ENCODE results near the gene FUBP3. TPM values are rescaled to one million over a fixed set of nuclear protein-coding genes. Genes with fewer than 3 reads are reported as not detected.

Gene FUBP3
- total RNA-seq, 4 donors from 2014 or later = 10.4 to 75.1 (median 13.0) TPM

GRCh38 chr9:130672933-130673615 lies 93.7 kb downstream of the FUBP3 start:
- no peak for DNase-seq

DNA sequence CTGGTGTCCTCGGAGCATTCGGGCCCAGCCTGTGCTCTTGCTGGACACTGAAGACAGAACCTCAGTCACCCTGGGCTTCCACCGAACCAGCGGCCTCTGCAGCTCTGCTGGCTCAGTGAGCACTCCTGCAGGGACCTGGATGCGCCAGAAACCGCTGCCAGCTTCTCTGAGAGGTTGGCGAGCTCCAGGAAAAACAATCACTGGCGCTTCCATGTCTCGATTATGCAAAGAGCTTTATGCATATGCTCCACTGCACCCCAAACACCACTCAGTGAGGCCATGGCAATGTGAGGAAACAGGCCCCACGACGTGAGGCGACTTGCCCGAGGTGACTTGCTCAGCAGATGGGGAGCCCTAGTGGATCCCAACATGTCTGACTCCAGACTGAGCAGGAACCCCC lies 96.0 kb downstream of the FUBP3 start:
- intact Hi-C loops (cut with DNase I; ENCODE audit: low total_unique reads) = no loop called here
- Histone ChIP-seq H3K4me3 (no peak overlapping the region), H3K27me3 (no peaks in the 10 kb centered on the region), H3K36me3 (no peaks in the 10 kb centered on the region), H3K27ac (no peak overlapping the region), H3K4me1 (no peaks in the 10 kb centered on the region), H3K9me3 (no peaks in the 10 kb centered on the region)
- DNase-seq (no peak), ATAC-seq (no peak)
- TF ChIP-seq, protein P1, sequence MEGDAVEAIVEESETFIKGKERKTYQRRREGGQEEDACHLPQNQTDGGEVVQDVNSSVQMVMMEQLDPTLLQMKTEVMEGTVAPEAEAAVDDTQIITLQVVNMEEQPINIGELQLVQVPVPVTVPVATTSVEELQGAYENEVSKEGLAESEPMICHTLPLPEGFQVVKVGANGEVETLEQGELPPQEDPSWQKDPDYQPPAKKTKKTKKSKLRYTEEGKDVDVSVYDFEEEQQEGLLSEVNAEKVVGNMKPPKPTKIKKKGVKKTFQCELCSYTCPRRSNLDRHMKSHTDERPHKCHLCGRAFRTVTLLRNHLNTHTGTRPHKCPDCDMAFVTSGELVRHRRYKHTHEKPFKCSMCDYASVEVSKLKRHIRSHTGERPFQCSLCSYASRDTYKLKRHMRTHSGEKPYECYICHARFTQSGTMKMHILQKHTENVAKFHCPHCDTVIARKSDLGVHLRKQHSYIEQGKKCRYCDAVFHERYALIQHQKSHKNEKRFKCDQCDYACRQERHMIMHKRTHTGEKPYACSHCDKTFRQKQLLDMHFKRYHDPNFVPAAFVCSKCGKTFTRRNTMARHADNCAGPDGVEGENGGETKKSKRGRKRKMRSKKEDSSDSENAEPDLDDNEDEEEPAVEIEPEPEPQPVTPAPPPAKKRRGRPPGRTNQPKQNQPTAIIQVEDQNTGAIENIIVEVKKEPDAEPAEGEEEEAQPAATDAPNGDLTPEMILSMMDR (IDR thresholded peaks at IDR 0.05 in 4 of 5, conservative IDR thresholded peaks at IDR 0.05 in 1 of 5) = no peak
- TF ChIP-seq POLR2A (IDR thresholded peaks at IDR 0.05) = no peak
- in situ Hi-C loops (cut with MboI; ENCODE audit: low sequenced_read_pairs in 4 of 4) = loop anchor here in 1 of 4 donors (5.0 kb wide), 1 partner anchor 218 kb away; no protein-coding TSS in a partner anchor

More at GRCh38 chr9:130672933-130673615, 93.7 kb downstream of the FUBP3 start:
- Histone ChIP-seq H3K4me1 (no peaks in the 10 kb centered on the region), H3K4me3 (no peak overlapping the region), H3K27ac (no peak overlapping the region), H3K27me3 (no peaks in the 10 kb centered on the region), H3K9me3 (no peaks in the 10 kb centered on the region), H3K36me3 (no peaks in the 10 kb centered on the region)
- no peak for ATAC-seq
- intact Hi-C loops (cut with DNase I; ENCODE audit: low total_unique reads) = no loop called here
- TF ChIP-seq, protein P1 (IDR thresholded peaks at IDR 0.05 in 4 of 5, conservative IDR thresholded peaks at IDR 0.05 in 1 of 5) = no peak
- no peak for TF ChIP-seq POLR2A (IDR thresholded peaks at IDR 0.05)
- in situ Hi-C loops (cut with MboI; ENCODE audit: low sequenced_read_pairs in 4 of 4) = no loop called here

DNA sequence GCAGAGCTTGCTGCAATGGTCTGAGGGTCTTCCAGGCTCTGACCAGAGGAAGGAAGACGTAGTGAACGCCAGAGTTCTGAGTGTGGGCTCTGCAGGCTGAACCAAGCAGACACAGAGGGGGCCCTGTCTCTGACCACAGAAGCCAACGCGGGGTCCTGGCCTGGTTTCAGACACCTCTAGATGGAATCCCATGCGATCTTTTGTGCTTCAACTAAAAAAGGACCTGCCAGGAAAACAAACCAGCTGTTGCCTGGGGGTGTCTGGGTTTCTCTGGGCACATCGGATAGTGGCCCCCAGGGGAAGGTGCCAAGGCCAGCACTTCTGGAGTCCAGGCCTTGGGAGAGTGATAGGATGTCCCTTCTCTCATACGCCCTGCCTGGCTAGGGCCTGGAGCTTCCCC lies 97.9 kb downstream of the FUBP3 start:
- Histone ChIP-seq H3K27ac (no peak overlapping the region), H3K4me1 (peaks cover 5 to 6% of the 10 kb centered on the region in 2 donors), H3K4me3 (no peak overlapping the region), H3K27me3 (no peaks in the 10 kb centered on the region), H3K9me3 (no peaks in the 10 kb centered on the region), H3K36me3 (no peaks in the 10 kb centered on the region)
- in situ Hi-C loops (cut with MboI; ENCODE audit: low sequenced_read_pairs in 4 of 4) = loop anchor here in 1 of 4 donors (5.0 kb wide), 1 partner anchor 220 kb away; no protein-coding TSS in a partner anchor
- TF ChIP-seq POLR2A (IDR thresholded peaks at IDR 0.05) = no peak
- TF ChIP-seq, protein P1 (IDR thresholded peaks at IDR 0.05 in 4 of 5, conservative IDR thresholded peaks at IDR 0.05 in 1 of 5) = no peak
- ATAC-seq = no peak
- intact Hi-C loops (cut with DNase I; ENCODE audit: low total_unique reads) = no loop called here
- DNase-seq = no peak

GRCh38 chr9:130680836-130681768 lies 101.7 kb downstream of the FUBP3 start:
- DNase-seq = peak; percentile 36 to 71
- in situ Hi-C loops (cut with MboI; ENCODE audit: low sequenced_read_pairs in 4 of 4) = no loop called here
- no peaks in the 10 kb centered on the region for H3K27me3 ChIP-seq
- peak overlapping the region in 2 of 4 donors; percentile 57 to 71 for H3K27ac ChIP-seq
- H3K4me1 ChIP-seq = peaks cover 6 to 8% of the 10 kb centered on the region in 2 donors
- no peaks in the 10 kb centered on the region for H3K36me3 ChIP-seq
- H3K4me3 ChIP-seq = peak overlapping the region; percentile 65 to 88 (median 67)
- no peaks in the 10 kb centered on the region for H3K9me3 ChIP-seq
- intact Hi-C loops (cut with DNase I; ENCODE audit: low total_unique reads) = loop anchor here (2.0 kb wide), 1 partner anchor 102 kb away; the partner anchor contains the start of gene FUBP3
- TF ChIP-seq, protein P1 (IDR thresholded peaks at IDR 0.05 in 4 of 5, conservative IDR thresholded peaks at IDR 0.05 in 1 of 5) = no peak
- TF ChIP-seq POLR2A (IDR thresholded peaks at IDR 0.05) = no peak
- peak; percentile 72 to 81 for ATAC-seq

Measured in gastrocnemius medialis (tissue), 4 donors.